GM13977 (cell line): Measurements from ENCODE around the gene STX8.

Experiments
- DNase-seq: peaks from one replicate; pipeline ENCODE4 v3.0.0; 2012; ENCODE audit warnings: low spot score
- CTCF ChIP-seq: IDR thresholded peaks from 2 replicates; pipeline ENCODE4 v1.5.1; 2012; ENCODE audit warnings: mild to moderate bottlenecking, control low read depth; ENCODE audit not compliant: insufficient read depth; ENCODE audit errors: extremely low read depth, missing control alignments
- in situ Hi-C: fragments of 300-500 bp; cut with MboI; formaldehyde crosslinking; loops from one replicate; pipeline ENCODE4 v1.12.0; 2022; ENCODE audit warnings: low sequenced_read_pairs, low pct_unique_long_range_greater_than_20kb, mixed read lengths, inconsistent platforms; ENCODE audit not compliant: unreplicated experiment

STX8 gene

GRCh38 chr17:9537177-9537776, 38.3 kb downstream of the STX8 start:
- in situ Hi-C loops, result loop anchor here (25.0 kb wide), 1 partner anchor 550 kb away; no protein-coding TSS in a partner anchor

GRCh38 chr17:9536061-9536460, 39.6 kb downstream of the STX8 start:
- DNase-seq, result no peak
- TF ChIP-seq CTCF, result no peak
- in situ Hi-C loops, result loop anchor here (25.0 kb wide), 1 partner anchor 549 kb away; no protein-coding TSS in a partner anchor

More at GRCh38 chr17:9537177-9537776, 38.3 kb downstream of the STX8 start:
- no peak for TF ChIP-seq CTCF
- no peak for DNase-seq

DNA sequence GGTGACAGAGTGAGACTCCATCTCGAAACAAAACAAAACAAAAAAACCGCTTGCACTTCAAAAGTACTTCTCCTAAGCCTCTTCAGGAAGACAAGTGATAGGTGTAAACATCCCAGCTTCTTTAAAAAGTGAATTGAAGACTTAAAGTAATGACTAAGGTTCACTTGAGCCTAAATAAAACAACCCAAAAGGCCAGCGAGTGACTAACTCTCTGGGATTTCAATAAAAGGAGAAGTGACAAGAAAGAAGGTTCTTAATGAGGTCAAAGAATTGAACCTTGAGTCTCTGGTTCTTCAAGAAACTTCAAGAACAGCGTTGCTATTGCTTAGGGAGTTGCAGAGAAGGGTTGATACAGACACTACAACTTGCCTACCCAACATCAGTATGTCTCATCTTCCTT, 42.2 kb downstream of the STX8 start:
- TF ChIP-seq CTCF, result no peak
- in situ Hi-C loops, result loop anchor here (25.0 kb wide), 1 partner anchor 546 kb away; no protein-coding TSS in a partner anchor
- DNase-seq, result no peak

- no peak for TF ChIP-seq CTCF
- no peak for DNase-seq
- in situ Hi-C loops, result loop anchor here (25.0 kb wide), 1 partner anchor 545 kb away; no protein-coding TSS in a partner anchor
Observed at GRCh38 chr17:9532715-9533114, 42.9 kb downstream of the STX8 start.

- in situ Hi-C loops, result loop anchor here (25.0 kb wide), 1 partner anchor 544 kb away; no protein-coding TSS in a partner anchor
- no peak for TF ChIP-seq CTCF
- DNase-seq, result no peak
Observed at GRCh38 chr17:9531034-9531433, 44.6 kb downstream of the STX8 start.

GRCh38 chr17:9529033-9529700, 46.5 kb downstream of the STX8 start:
- in situ Hi-C loops, result loop anchor here (25.0 kb wide), 1 partner anchor 542 kb away; no protein-coding TSS in a partner anchor
- peak; percentile 56 for TF ChIP-seq CTCF
- peak; percentile 44 for DNase-seq
